GM10266 (cell line): Measurements from ENCODE around the gene GFRA1.

Source experiments
- DNase-seq: peaks from one replicate; pipeline ENCODE4 v3.0.0; 2012; ENCODE audit errors: extremely low spot score
- TF ChIP-seq, protein P1 (sequence below): IDR thresholded peaks from 2 replicates; pipeline ENCODE4 v1.5.1; 2012; ENCODE audit warnings: mild to moderate bottlenecking, low read depth; ENCODE audit not compliant: control insufficient read depth, insufficient read depth; ENCODE audit errors: missing control alignments

Gene GFRA1

DNA sequence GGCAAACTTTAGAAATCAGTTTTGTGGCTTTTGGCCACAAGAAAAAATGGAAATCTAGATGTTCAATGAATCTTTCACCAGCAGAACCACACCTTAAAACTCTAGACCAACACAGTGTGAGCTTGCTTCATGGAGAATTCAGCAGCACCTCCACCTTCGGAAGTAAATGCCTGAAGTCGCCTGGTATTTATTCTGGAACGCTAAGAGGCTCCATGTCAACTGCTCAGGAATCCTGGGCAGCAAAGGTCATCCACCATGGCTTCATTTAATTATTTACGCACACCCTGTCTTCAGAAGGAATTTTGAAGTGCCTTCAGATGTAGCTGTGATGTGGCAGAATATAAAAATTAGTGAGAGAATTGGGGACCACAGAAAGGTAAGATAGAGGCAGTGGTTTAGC, 167.7 kb downstream of the GFRA1 start:
- no peak for DNase-seq
- TF ChIP-seq, protein P1, sequence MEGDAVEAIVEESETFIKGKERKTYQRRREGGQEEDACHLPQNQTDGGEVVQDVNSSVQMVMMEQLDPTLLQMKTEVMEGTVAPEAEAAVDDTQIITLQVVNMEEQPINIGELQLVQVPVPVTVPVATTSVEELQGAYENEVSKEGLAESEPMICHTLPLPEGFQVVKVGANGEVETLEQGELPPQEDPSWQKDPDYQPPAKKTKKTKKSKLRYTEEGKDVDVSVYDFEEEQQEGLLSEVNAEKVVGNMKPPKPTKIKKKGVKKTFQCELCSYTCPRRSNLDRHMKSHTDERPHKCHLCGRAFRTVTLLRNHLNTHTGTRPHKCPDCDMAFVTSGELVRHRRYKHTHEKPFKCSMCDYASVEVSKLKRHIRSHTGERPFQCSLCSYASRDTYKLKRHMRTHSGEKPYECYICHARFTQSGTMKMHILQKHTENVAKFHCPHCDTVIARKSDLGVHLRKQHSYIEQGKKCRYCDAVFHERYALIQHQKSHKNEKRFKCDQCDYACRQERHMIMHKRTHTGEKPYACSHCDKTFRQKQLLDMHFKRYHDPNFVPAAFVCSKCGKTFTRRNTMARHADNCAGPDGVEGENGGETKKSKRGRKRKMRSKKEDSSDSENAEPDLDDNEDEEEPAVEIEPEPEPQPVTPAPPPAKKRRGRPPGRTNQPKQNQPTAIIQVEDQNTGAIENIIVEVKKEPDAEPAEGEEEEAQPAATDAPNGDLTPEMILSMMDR = no peak

GRCh38 chr10:116104210-116104932, 168.6 kb downstream of the GFRA1 start:
- DNase-seq = no peak
- TF ChIP-seq, protein P1 = no peak

GRCh38 chr10:116103668-116104067, 169.3 kb downstream of the GFRA1 start:
- no peak for DNase-seq
- TF ChIP-seq, protein P1 = no peak

DNA sequence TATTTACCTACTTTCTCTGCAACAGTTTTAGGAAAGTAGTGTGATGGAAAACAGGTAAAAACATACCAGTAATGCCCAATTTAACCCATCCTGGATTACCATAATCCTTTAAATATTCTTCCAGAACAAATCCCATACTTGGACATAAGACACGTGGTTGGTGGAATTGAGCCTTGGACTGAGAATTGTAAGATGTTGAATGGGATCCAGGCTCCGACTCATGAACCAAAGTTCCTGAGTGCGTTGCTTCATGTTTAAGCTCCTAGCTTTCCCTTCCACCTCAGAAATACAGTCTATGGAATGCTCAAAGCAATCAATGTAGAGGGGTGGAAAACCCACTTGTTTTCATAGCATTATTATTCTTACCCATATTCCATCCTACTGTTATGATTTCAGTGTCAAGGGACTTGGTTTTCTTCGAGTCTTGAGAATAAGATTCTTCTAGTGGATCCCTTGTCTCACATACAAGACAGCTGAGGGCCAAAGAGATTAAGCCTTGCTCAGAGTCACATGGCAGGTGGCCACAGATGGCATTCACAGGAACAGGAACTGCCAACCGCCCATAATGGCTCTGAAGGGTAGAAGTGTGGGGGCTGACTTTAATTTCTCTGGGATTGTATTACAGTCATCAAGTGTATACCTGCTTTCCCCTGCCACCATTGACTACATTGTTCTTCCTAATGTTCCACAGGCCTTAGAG, 171.2 kb downstream of the GFRA1 start:
- TF ChIP-seq, protein P1 = no peak
- no peak for DNase-seq

GRCh38 chr10:116100984-116101383, 172.0 kb downstream of the GFRA1 start:
- no peak for DNase-seq
- TF ChIP-seq, protein P1 = no peak

- TF ChIP-seq, protein P1 = no peak
- DNase-seq = no peak
Observed at GRCh38 chr10:116099023-116099420, 174.0 kb downstream of the GFRA1 start.

DNA sequence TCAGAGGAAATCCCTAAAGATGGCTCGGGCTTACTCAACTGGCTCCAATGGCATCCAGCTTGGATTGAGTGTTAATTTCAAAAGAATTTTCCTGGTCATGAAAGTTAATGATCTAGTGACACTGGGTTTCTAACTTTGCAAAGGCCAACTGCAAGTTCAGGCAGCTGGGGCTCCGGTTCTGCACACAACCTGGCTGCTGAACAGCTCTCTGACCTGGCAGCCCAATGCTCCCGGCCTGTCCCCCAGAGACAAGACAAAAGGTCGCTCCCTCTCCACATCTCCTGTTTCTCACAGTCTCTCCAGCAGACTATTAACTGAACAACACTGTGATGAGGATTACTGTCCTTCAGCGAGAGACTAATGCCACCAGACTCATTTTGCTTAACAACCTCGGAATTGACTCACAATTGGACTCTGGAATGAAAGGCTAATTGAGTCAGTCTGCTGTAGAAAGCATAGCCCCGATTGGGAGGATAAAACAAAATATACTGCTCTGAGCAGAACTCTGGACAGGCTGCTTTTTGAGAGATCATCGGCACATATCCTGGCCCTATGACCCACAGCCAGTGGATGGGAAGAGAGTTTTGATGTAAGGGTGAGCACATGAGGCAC, 174.5 kb downstream of the GFRA1 start:
- TF ChIP-seq, protein P1 = no peak
- no peak for DNase-seq
